Measurements from ENCODE around the gene CSTPP1.

CSTPP1 gene

GRCh38 chr11:47033439-47033838 lies 96.9 kb downstream of the CSTPP1 start:
- TF ChIP-seq CTCF (IDR thresholded peaks at IDR 0.05; ENCODE audit: low read depth, low read length) = no peak
- peak; percentile 38 for DNase-seq (ENCODE audit: extremely low read depth, low read depth)

GRCh38 chr11:47034091-47034490 lies 97.5 kb downstream of the CSTPP1 start:
- no peak for TF ChIP-seq CTCF (IDR thresholded peaks at IDR 0.05; ENCODE audit: low read depth, low read length)
- DNase-seq (ENCODE audit: extremely low read depth, low read depth) = no peak

GRCh38 chr11:47035108-47035507 lies 98.5 kb downstream of the CSTPP1 start:
- DNase-seq (ENCODE audit: extremely low read depth, low read depth) = no peak
- TF ChIP-seq CTCF (IDR thresholded peaks at IDR 0.05; ENCODE audit: low read depth, low read length) = no peak

- no peak for TF ChIP-seq CTCF (IDR thresholded peaks at IDR 0.05; ENCODE audit: low read depth, low read length)
- no peak for DNase-seq (ENCODE audit: extremely low read depth, low read depth)
Observed at GRCh38 chr11:47044119-47044518, 107.6 kb downstream of the CSTPP1 start.

GRCh38 chr11:47047972-47048371 lies 111.4 kb downstream of the CSTPP1 start:
- DNase-seq (ENCODE audit: extremely low read depth, low read depth) = no peak
- TF ChIP-seq CTCF (IDR thresholded peaks at IDR 0.05; ENCODE audit: low read depth, low read length) = no peak

- DNase-seq (ENCODE audit: extremely low read depth, low read depth) = no peak
- no peak for TF ChIP-seq CTCF (IDR thresholded peaks at IDR 0.05; ENCODE audit: low read depth, low read length)
Observed at GRCh38 chr11:47050284-47050683, 113.7 kb downstream of the CSTPP1 start.

- no peak for DNase-seq (ENCODE audit: extremely low read depth, low read depth)
- no peak for TF ChIP-seq CTCF (IDR thresholded peaks at IDR 0.05; ENCODE audit: low read depth, low read length)
Observed at GRCh38 chr11:47051217-47051616, 114.7 kb downstream of the CSTPP1 start.

Measured in AG09319 (cell line).